Sigmoid colon (tissue), 4 donors: ENCODE measurements around the gene ACP7.

Experiments
- CTCF ChIP-seq, 4 experiments: fragments of 450-650 bp in 3 of 4; fragments of 200-600 bp in 1 of 4; IDR thresholded peaks; one replicate each; pipeline ENCODE4 v1.5.1; 2016 to 2019; ENCODE audit warnings: antibody characterized with exemption in 4 of 4, mild to moderate bottlenecking in 3 of 4, moderate library complexity in 2 of 4
- POLR2AphosphoS5 ChIP-seq, 4 donors: sonication (generic); formaldehyde crosslinking; IDR thresholded peaks; one replicate each; pipeline ENCODE4 v1.6.1; 2017; ENCODE audit warnings: antibody characterized with exemption in 4 of 4

DNA sequence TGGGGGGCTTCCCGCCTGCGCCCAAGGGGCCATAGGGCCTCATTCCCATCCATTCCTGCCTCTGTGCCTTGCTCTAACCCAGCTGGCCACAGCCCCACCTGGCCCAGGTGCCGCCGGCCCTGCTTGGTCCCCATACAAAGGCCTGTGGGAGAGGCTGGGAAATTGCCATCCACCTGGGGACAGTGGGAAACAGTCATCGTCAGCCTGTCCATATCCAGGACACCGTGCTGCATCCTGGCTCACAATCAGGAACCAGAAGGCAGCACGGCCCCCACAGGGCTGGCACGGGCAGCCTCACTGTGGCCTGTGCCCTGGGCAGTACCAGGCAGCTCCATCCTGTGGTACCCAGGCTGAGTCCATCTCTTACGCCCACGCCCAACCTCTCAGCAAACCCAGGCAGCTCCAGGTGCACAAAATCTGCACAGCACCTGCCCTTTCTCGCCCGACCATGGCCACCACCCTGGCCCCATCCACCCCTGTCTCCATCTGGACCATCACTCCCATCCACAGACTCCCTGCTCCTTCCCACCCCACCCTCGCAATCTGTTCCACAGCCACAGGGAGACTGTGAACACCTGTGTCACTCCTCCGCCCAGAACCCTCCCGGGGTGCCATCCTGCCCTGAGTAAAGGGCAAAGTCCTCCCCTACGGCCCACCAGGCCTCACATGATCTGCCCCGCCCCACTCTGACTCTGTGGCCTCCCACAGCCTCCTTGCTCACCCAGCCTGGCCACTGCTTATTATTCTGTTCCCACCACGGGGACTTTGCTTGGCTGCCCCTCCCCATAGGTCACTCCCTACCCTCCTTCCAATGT lies 30.7 kb upstream of the ACP7 start:
- TF ChIP-seq CTCF (IDR thresholded peaks at IDR 0.05) (no peak), POLR2AphosphoS5 (IDR thresholded peaks at IDR 0.05) (no peak)
